RWPE1 (cell line): ENCODE measurements around the gene LAMB4.

Experiments used
- CTCF ChIA-PET: fragments of 350-600 bp; sonication (Branson Sonifier 250); formaldehyde crosslinking; extraction: SDS; loops from one replicate; lab custom pipeline; 2021; lab: Yijun Ruan, JAX
- POLR2A ChIA-PET: fragments of 400-600 bp; formaldehyde crosslinking; extraction: SDS; loops from one replicate; lab custom pipeline; 2020; ENCODE audit warnings: antibody characterized with exemption; ENCODE audit not compliant: low non-redundant PET; lab: Yijun Ruan, JAX
- DNase-seq: peaks from one replicate; pipeline ENCODE4 v3.0.0; 2012; ENCODE audit warnings: low spot score
- H3K27ac ChIP-seq: fragments of 450-650 bp; 2 replicates; pipeline ENCODE4 v1.5.1; 2017
- CTCF ChIP-seq: fragments of 450-650 bp; conservative IDR thresholded peaks from 2 replicates; pipeline ENCODE4 v1.5.1; 2017; ENCODE audit warnings: low read depth, mild to moderate bottlenecking

Gene LAMB4

GRCh38 chr7:108012499-108013430 is 117.4 kb downstream of the LAMB4 start:
- no peak overlapping the region for H3K27ac ChIP-seq
- no peak for TF ChIP-seq CTCF
- POLR2A ChIA-PET, result no interaction called here
- CTCF ChIA-PET, result interaction anchor here (0.7 kb wide), 1 partner anchor 408 kb away, joined by 3 read pairs; no protein-coding TSS in a partner anchor
- no peak for DNase-seq

- CTCF ChIA-PET, result interaction anchor here (1.1 kb wide), 1 partner anchor 9 kb away, joined by 5 read pairs; no protein-coding TSS in a partner anchor
- TF ChIP-seq CTCF, result no peak
- no peak for DNase-seq
- POLR2A ChIA-PET, result no interaction called here
- H3K27ac ChIP-seq, result no peak overlapping the region
These were observed 119.8 kb downstream of the LAMB4 start for GRCh38 chr7:108010377-108010776.

GRCh38 chr7:108009873-108010272 is 120.3 kb downstream of the LAMB4 start:
- no peak overlapping the region for H3K27ac ChIP-seq
- CTCF ChIA-PET, result interaction anchor here (1.1 kb wide), 1 partner anchor 9 kb away, joined by 5 read pairs; no protein-coding TSS in a partner anchor
- no peak for DNase-seq
- POLR2A ChIA-PET, result no interaction called here
- TF ChIP-seq CTCF, result no peak

GRCh38 chr7:108008827-108009226 is 121.3 kb downstream of the LAMB4 start:
- ChIA-PET POLR2A (no interaction called here), CTCF (no interaction called here)
- DNase-seq, result no peak
- no peak for TF ChIP-seq CTCF
- H3K27ac ChIP-seq, result no peak overlapping the region

GRCh38 chr7:108008240-108008639 is 121.9 kb downstream of the LAMB4 start:
- CTCF ChIA-PET, result no interaction called here
- TF ChIP-seq CTCF, result no peak
- no peak for DNase-seq
- H3K27ac ChIP-seq, result no peak overlapping the region
- POLR2A ChIA-PET, result no interaction called here

GRCh38 chr7:108007762-108008161 is 122.4 kb downstream of the LAMB4 start:
- TF ChIP-seq CTCF, result no peak
- CTCF ChIA-PET, result no interaction called here
- POLR2A ChIA-PET, result no interaction called here
- no peak for DNase-seq
- H3K27ac ChIP-seq, result no peak overlapping the region
